ENCODE measurements around the gene PCLO. TPM values are rescaled to one million over a fixed set of nuclear protein-coding genes. Genes with fewer than 3 reads are reported as not detected.

The PCLO gene
- total and polyA plus RNA-seq, 2 of the 4 experiments (the other 2 are of a cell fraction): under 0.01 to 0.05 TPM

- no peak overlapping the region for H2AK9ac ChIP-seq (replicated peaks; ENCODE audit: low read depth, low read length, poor library complexity)
- dilution Hi-C loops (cut with HindIII; ENCODE audit: low sequenced_read_pairs, unreplicated experiment): no loop called here
- no peak overlapping the region for H2AFZ ChIP-seq (replicated peaks; ENCODE audit: low read length, poor library complexity)
- no peak overlapping the region for H2AK5ac ChIP-seq (ENCODE audit: low read depth, low read length)
- H3K4ac ChIP-seq (ENCODE audit: low read depth, low read length): no peak overlapping the region
- no peaks in the 10 kb centered on the region for H3K36me3 ChIP-seq (ENCODE audit: control insufficient read depth, insufficient read depth, low read length)
- no peak overlapping the region for H4K8ac ChIP-seq (ENCODE audit: low read depth in 2 of 2, low read length in 2 of 2)
- H3K27ac ChIP-seq (ENCODE audit: insufficient read depth, low read length): no peak overlapping the region
- no peak overlapping the region for H3K23ac ChIP-seq (ENCODE audit: low read depth, low read length)
- no peak for DNase-seq
- H4K20me1 ChIP-seq (ENCODE audit: insufficient read depth, low read length): no peaks in the 10 kb centered on the region
- POLR2A ChIA-PET (ENCODE audit: unreplicated experiment): no interaction called here
- CTCF ChIA-PET: no interaction called here
- no peaks in the 10 kb centered on the region for H3K4me1 ChIP-seq (ENCODE audit: control insufficient read depth, insufficient read depth, low read length)
- no peak overlapping the region for H4K91ac ChIP-seq (ENCODE audit: insufficient read depth, low read depth, low read length)
- H3K9me1 ChIP-seq (ENCODE audit: insufficient read depth, low read length): no peaks in the 10 kb centered on the region
- no peak overlapping the region for H3K4me2 ChIP-seq (ENCODE audit: low read depth, low read length)
- no peaks in the 10 kb centered on the region; the same call in 1 of the 2 replicates for H3K27me3 ChIP-seq (ENCODE audit: control insufficient read depth, insufficient read depth, low read length)
- no CpG with 5 or more reads among the region's 1 CpG for WGBS, 2 experiments (ENCODE audit: extremely low coverage in 2 of 2, insufficient read length in 1 of 2)
- no peak overlapping the region for H4K5ac ChIP-seq (ENCODE audit: low read depth, low read length)
- H2BK20ac ChIP-seq (ENCODE audit: low read depth, low read length): no peak overlapping the region
- no peak overlapping the region for H2BK15ac ChIP-seq (ENCODE audit: low read depth, low read length)
- no TSS peak for BruUV-seq (replicated peaks)
- in situ Hi-C loops (cut with MboI; ENCODE audit: low sequenced_read_pairs): no loop called here
- intact Hi-C loops (cut with micrococcal nuclease): no loop called here
- no peak for TF ChIP-seq CTCF (conservative IDR thresholded peaks at IDR 0.05; ENCODE audit: low read depth, low read length)
- TF ChIP-seq RFX5 (IDR thresholded peaks at IDR 0.05; ENCODE audit: low read depth, low read length): no peak
- no peak for TF ChIP-seq CHD1 (IDR thresholded peaks at IDR 0.05; ENCODE audit: low read depth, low read length)
- TF ChIP-seq RAD21 (IDR thresholded peaks at IDR 0.05; ENCODE audit: low read length): no peak
- TF ChIP-seq MAFK (IDR thresholded peaks at IDR 0.05; ENCODE audit: low read depth, low read length): no peak
- TF ChIP-seq POLR2A (IDR thresholded peaks at IDR 0.05; ENCODE audit: low read depth, low read length): no peak
- TF ChIP-seq CEBPB (IDR thresholded peaks at IDR 0.05; ENCODE audit: low read depth, low read length): no peak
- no peaks in the 10 kb centered on the region for H3K79me1 ChIP-seq (ENCODE audit: low read depth in 1 of 2, low read length in 2 of 2)
- no peak overlapping the region for H3K4me3 ChIP-seq (ENCODE audit: insufficient read depth, low read depth, low read length)
- ATAC-seq (ENCODE audit: low read depth): no peak
- no peaks in the 10 kb centered on the region for H3K9me3 ChIP-seq (ENCODE audit: control insufficient read depth, insufficient read depth, low read length)
- no peak overlapping the region for H3K9ac ChIP-seq (ENCODE audit: low read depth, low read length)
- no peak overlapping the region for H2BK120ac ChIP-seq (ENCODE audit: low read depth, low read length)
- H2BK5ac ChIP-seq (ENCODE audit: low read depth, low read length, poor library complexity, severe bottlenecking): no peak overlapping the region
- H3K14ac ChIP-seq (replicated peaks; ENCODE audit: low read depth, low read length): no peak overlapping the region
- no peak overlapping the region for H3K18ac ChIP-seq (ENCODE audit: low read depth, low read length)
- no peak overlapping the region for H3K56ac ChIP-seq (ENCODE audit: extremely low read depth, insufficient read depth, low read length)
These were observed 320.9 kb downstream of the PCLO start for GRCh38 chr7:82841828-82842227.
